Lung (tissue), 12 donors: ENCODE measurements around the gene LTA. TPM values are rescaled to one million over a fixed set of nuclear protein-coding genes. Genes with fewer than 3 reads are reported as not detected.

ENCODE experiments used
- ATAC-seq: fragments of 200-7000 bp; cut with Tn5 transposase; one replicate; pipeline ENCODE4 v1.9.1; 2020; ENCODE audit warnings: moderate number of reproducible peaks; ENCODE audit not compliant: insufficient read depth, low FRiP score
- DNase-seq, 3 donors: peaks; one replicate each; pipeline ENCODE4 v3.0.0-alpha.2; 2013 to 2017
- H3K27ac ChIP-seq, 2 donors: one replicate each; pipeline ENCODE4 v1.5.1; 2013; ENCODE audit warnings: mild to moderate bottlenecking in 2 of 2, moderate library complexity in 2 of 2, control low read depth in 1 of 2, inconsistent platforms in 1 of 2, low read depth in 1 of 2, low read length in 1 of 2
- H3K27me3 ChIP-seq, 3 donors: one replicate each; pipeline ENCODE4 v1.5.1; 2013; ENCODE audit warnings: low read length in 2 of 3; ENCODE audit not compliant: control insufficient read depth in 3 of 3, insufficient read depth in 3 of 3
- H3K36me3 ChIP-seq, 4 donors: one replicate each; pipeline ENCODE4 v1.5.1; 2013; ENCODE audit warnings: low read length in 4 of 4, mild to moderate bottlenecking in 1 of 4, moderate library complexity in 1 of 4; ENCODE audit not compliant: control insufficient read depth in 4 of 4, insufficient read depth in 4 of 4
- H3K4me1 ChIP-seq, 5 donors: one replicate each; pipeline ENCODE4 v1.5.1; 2013; ENCODE audit warnings: low read length in 5 of 5, mild to moderate bottlenecking in 2 of 5, moderate library complexity in 1 of 5; ENCODE audit not compliant: control insufficient read depth in 5 of 5, insufficient read depth in 5 of 5
- H3K4me3 ChIP-seq: one replicate; pipeline ENCODE4 v1.5.1; 2013; ENCODE audit warnings: mild to moderate bottlenecking, control low read depth, moderate library complexity
- H3K9ac ChIP-seq, 2 donors: one replicate each; pipeline ENCODE4 v1.5.1; 2013; ENCODE audit warnings: low read length in 2 of 2, control low read depth in 1 of 2; ENCODE audit not compliant: insufficient read depth in 1 of 2
- H3K9me3 ChIP-seq, 4 donors: one replicate each; pipeline ENCODE4 v1.5.1; 2013; ENCODE audit warnings: low read length in 3 of 4, mild to moderate bottlenecking in 1 of 4, moderate library complexity in 1 of 4; ENCODE audit not compliant: control insufficient read depth in 4 of 4, insufficient read depth in 3 of 4
- CTCF ChIP-seq: IDR thresholded peaks from 2 replicates; pipeline ENCODE4 v1.5.1; 2012; ENCODE audit warnings: mild to moderate bottlenecking; ENCODE audit errors: control extremely low read depth, extremely low read depth
- WGBS, 2 donors: extraction: QIAGEN DNeasy Blood & Tissue Kit; methylation state at CpG; one replicate each; pipeline ENCODE4 v1.1.7; 2013; 5-methylcytosine and 5-hydroxymethylcytosine counted together
- polyA plus RNA-seq, 2 donors: library from polyadenylated mRNA; stranded (reverse); fragments of 200-250 nt; gene quantifications; one replicate each; pipeline ENCODE4 v1.2.1, GENCODE V29; 2013
- total RNA-seq, 2 donors: library from RNA; depleted of rRNA in 1 of 2; stranded (reverse); fragments of >200 nt in 1 of 2; gene quantifications; one replicate each; pipeline ENCODE4 v1.2.1, GENCODE V29; 2014 to 2021
- donor health status: control.
- donor health status: control.
- donor health status: Bipolar disorder and iron deficiency.
- donor health status: healthy.
- donor health status: DM: yes; HTN: yes; CAD: no.

The LTA gene
- total and polyA plus RNA-seq, 4 donors = 0.28 to 1.2 (median 0.47) TPM

- Histone ChIP-seq H3K27me3 (no peaks in the 10 kb centered on the region), H3K9ac (no peak overlapping the region), H3K9me3 (peaks cover 0 to 1% (median 0%) of the 10 kb centered on the region in 4 donors), H3K4me1 (peaks cover 0 to 6% (median 3%) of the 10 kb centered on the region in 5 donors), H3K4me3 (no peak overlapping the region), H3K27ac (no peak overlapping the region), H3K36me3 (peaks cover 5 to 33% (median 26%) of the 10 kb centered on the region in 4 donors)
- TF ChIP-seq CTCF = no peak
- DNase-seq (no peak), ATAC-seq (no peak)
- 91 to 93% methylated on average over 4 of the region's 4 CpGs for WGBS, 2 donors
Observed at GRCh38 chr6:31528307-31528777, 43.7 kb upstream of the LTA start.

- TF ChIP-seq CTCF = no peak
- Histone ChIP-seq H3K36me3 (peaks cover 10 to 37% (median 31%) of the 10 kb centered on the region in 4 donors), H3K4me1 (peaks cover 0 to 6% (median 3%) of the 10 kb centered on the region in 5 donors), H3K9ac (no peak within 1 kb of the TSS), H3K27me3 (no peaks in the 10 kb centered on the region), H3K27ac (no peak within 1 kb of the TSS), H3K4me3 (no peak within 1 kb of the TSS), H3K9me3 (peaks cover 0 to 1% (median 0%) of the 10 kb centered on the region in 4 donors)
- ATAC-seq = no peak
- 71 to 75% methylated on average over 7 of the region's 7 CpGs for WGBS, 2 donors
- DNase-seq = no peak
Observed at GRCh38 chr6:31528821-31529328, 43.2 kb upstream of the LTA start, which contains the start of gene MCCD1. Gene MCCD1, plus strand, starts transcription at chr6:31528962. Its CDS starts 53 bp downstream, at chr6:31529015.

GRCh38 chr6:31529329-31530150, 42.5 kb upstream of the LTA start:
- H3K36me3 ChIP-seq = peaks cover 15 to 43% (median 34%) of the 10 kb centered on the region in 4 donors
- no peak overlapping the region for H3K4me3 ChIP-seq
- DNase-seq (peak in 1 of 3 donors; percentile 8), ATAC-seq (no peak)
- peaks cover 0 to 1% (median 0%) of the 10 kb centered on the region in 4 donors for H3K9me3 ChIP-seq
- H3K27me3 ChIP-seq = no peaks in the 10 kb centered on the region
- H3K4me1 ChIP-seq = peaks cover 0 to 6% (median 3%) of the 10 kb centered on the region in 5 donors
- H3K9ac ChIP-seq = no peak overlapping the region
- H3K27ac ChIP-seq = no peak overlapping the region
- no peak for TF ChIP-seq CTCF
- WGBS, 2 donors = 54 to 57% methylated on average over 12 of the region's 12 CpGs
